K562 (cell line): Measurements from ENCODE around the gene CAMK2D. TPM values are rescaled to one million over a fixed set of nuclear protein-coding genes. Genes with fewer than 3 reads are reported as not detected.

Source experiments
- NR2F6 ChIP-seq: fragments of 450-650 bp; formaldehyde crosslinking; IDR thresholded peaks from 2 replicates; pipeline ENCODE4 v1.4.0; 2020; ENCODE audit warnings: mild to moderate bottlenecking
- polyA plus RNA-seq, 8 experiments: library from polyadenylated mRNA; depleted of rRNA in 4 of 8; stranded (reverse) in 5 of 8; unstranded in 3 of 8; fragments of >200 nt; fragmentation: Nextera tagmentation in 2 of 8; fragmentation: Illumina TruSeq in 1 of 8; extraction: Ambion mirVana in 2 of 8; extraction: Trizol in 1 of 8; gene quantifications; 2 replicates each; pipeline versions ENCODE4 v1.2.1 to v1.2.3, GENCODE V29; 2011 to 2014; ENCODE audit warnings: inconsistent platforms in 1 of 8, missing spikeins in 1 of 8
- total RNA-seq, 7 experiments: library from RNA; depleted of rRNA in 6 of 7; stranded (reverse); fragments of >200 nt in 6 of 7; fragmentation: Illumina TruSeq in 2 of 7; extraction: Trizol in 2 of 7; gene quantifications; 2 replicates each; pipeline versions ENCODE4 v1.2.1 to v1.2.3, GENCODE V29; 2011 to 2021; ENCODE audit warnings: low replicate concordance in 1 of 7
- TF ChIP-seq, protein P1 (sequence below): fragments of 200-600 bp; sonication (generic); IDR thresholded peaks from one replicate; pipeline ENCODE4 v1.6.1; 2012; ENCODE audit warnings: mild to moderate bottlenecking, low read depth, low read length, inconsistent platforms

Gene CAMK2D
- total and polyA plus RNA-seq, 9 of the 15 experiments (the other 6 are each of a cell fraction or from before 2014, with no cell fraction given), result 0.01 to 0.33 (median 0.04) TPM; not detected in 2

GRCh38 chr4:113665036-113665435 is 96.5 kb downstream of the CAMK2D start (continued):
- TF ChIP-seq, protein P1, sequence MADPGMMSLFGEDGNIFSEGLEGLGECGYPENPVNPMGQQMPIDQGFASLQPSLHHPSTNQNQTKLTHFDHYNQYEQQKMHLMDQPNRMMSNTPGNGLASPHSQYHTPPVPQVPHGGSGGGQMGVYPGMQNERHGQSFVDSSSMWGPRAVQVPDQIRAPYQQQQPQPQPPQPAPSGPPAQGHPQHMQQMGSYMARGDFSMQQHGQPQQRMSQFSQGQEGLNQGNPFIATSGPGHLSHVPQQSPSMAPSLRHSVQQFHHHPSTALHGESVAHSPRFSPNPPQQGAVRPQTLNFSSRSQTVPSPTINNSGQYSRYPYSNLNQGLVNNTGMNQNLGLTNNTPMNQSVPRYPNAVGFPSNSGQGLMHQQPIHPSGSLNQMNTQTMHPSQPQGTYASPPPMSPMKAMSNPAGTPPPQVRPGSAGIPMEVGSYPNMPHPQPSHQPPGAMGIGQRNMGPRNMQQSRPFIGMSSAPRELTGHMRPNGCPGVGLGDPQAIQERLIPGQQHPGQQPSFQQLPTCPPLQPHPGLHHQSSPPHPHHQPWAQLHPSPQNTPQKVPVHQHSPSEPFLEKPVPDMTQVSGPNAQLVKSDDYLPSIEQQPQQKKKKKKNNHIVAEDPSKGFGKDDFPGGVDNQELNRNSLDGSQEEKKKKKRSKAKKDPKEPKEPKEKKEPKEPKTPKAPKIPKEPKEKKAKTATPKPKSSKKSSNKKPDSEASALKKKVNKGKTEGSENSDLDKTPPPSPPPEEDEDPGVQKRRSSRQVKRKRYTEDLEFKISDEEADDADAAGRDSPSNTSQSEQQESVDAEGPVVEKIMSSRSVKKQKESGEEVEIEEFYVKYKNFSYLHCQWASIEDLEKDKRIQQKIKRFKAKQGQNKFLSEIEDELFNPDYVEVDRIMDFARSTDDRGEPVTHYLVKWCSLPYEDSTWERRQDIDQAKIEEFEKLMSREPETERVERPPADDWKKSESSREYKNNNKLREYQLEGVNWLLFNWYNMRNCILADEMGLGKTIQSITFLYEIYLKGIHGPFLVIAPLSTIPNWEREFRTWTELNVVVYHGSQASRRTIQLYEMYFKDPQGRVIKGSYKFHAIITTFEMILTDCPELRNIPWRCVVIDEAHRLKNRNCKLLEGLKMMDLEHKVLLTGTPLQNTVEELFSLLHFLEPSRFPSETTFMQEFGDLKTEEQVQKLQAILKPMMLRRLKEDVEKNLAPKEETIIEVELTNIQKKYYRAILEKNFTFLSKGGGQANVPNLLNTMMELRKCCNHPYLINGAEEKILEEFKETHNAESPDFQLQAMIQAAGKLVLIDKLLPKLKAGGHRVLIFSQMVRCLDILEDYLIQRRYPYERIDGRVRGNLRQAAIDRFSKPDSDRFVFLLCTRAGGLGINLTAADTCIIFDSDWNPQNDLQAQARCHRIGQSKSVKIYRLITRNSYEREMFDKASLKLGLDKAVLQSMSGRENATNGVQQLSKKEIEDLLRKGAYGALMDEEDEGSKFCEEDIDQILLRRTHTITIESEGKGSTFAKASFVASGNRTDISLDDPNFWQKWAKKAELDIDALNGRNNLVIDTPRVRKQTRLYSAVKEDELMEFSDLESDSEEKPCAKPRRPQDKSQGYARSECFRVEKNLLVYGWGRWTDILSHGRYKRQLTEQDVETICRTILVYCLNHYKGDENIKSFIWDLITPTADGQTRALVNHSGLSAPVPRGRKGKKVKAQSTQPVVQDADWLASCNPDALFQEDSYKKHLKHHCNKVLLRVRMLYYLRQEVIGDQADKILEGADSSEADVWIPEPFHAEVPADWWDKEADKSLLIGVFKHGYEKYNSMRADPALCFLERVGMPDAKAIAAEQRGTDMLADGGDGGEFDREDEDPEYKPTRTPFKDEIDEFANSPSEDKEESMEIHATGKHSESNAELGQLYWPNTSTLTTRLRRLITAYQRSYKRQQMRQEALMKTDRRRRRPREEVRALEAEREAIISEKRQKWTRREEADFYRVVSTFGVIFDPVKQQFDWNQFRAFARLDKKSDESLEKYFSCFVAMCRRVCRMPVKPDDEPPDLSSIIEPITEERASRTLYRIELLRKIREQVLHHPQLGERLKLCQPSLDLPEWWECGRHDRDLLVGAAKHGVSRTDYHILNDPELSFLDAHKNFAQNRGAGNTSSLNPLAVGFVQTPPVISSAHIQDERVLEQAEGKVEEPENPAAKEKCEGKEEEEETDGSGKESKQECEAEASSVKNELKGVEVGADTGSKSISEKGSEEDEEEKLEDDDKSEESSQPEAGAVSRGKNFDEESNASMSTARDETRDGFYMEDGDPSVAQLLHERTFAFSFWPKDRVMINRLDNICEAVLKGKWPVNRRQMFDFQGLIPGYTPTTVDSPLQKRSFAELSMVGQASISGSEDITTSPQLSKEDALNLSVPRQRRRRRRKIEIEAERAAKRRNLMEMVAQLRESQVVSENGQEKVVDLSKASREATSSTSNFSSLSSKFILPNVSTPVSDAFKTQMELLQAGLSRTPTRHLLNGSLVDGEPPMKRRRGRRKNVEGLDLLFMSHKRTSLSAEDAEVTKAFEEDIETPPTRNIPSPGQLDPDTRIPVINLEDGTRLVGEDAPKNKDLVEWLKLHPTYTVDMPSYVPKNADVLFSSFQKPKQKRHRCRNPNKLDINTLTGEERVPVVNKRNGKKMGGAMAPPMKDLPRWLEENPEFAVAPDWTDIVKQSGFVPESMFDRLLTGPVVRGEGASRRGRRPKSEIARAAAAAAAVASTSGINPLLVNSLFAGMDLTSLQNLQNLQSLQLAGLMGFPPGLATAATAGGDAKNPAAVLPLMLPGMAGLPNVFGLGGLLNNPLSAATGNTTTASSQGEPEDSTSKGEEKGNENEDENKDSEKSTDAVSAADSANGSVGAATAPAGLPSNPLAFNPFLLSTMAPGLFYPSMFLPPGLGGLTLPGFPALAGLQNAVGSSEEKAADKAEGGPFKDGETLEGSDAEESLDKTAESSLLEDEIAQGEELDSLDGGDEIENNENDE, result no peak
- TF ChIP-seq NR2F6 (CRISPR knock-in tag), result no peak
